Peyer's patch (tissue), 4 donors: ENCODE measurements around the gene VWF.

Experiments used
- CTCF ChIP-seq, 6 experiments: fragments of 450-650 bp in 4 of 6; fragments of 200-600 bp in 2 of 6; sonication (generic) in 1 of 6; IDR thresholded peaks; one replicate each; pipeline ENCODE4 v1.5.1; 2017 to 2019; ENCODE audit warnings: antibody characterized with exemption in 6 of 6, mild to moderate bottlenecking in 3 of 6, moderate library complexity in 1 of 6
- POLR2A ChIP-seq, 2 donors: fragments of 450-650 bp; IDR thresholded peaks; one replicate each; pipeline ENCODE4 v1.5.1; 2017; ENCODE audit warnings: antibody characterized with exemption in 2 of 2, mild to moderate bottlenecking in 2 of 2, moderate library complexity in 2 of 2

- TF ChIP-seq CTCF (IDR thresholded peaks at IDR 0.05) (no peak), POLR2A (IDR thresholded peaks at IDR 0.05) (no peak)
Measured at GRCh38 chr12:6070472-6071257, 53.8 kb downstream of the VWF start.
